HG03159 (cell line): ENCODE results near the gene CFAP97D1.
"Not testable (repeated sequence)": the region's sequence is repeated elsewhere in the genome, so short reads cannot be mapped to it uniquely, and the experiment has no call there.

Experiments used
- ATAC-seq: cut with Tn5 transposase; IDR thresholded peaks from one replicate; pipeline ENCODE4 v1.9.1; 2021; ENCODE audit warnings: mild to moderate bottlenecking, moderate library complexity; ENCODE audit not compliant: unreplicated experiment

The CFAP97D1 gene

GRCh38 chr17:43791589-43791988 lies 11.4 kb downstream of the CFAP97D1 start:
- no peak for ATAC-seq

- not testable (repeated sequence) for ATAC-seq
Measured at GRCh38 chr17:43792668-43793067, 12.4 kb downstream of the CFAP97D1 start.

- ATAC-seq: not testable (repeated sequence)
Measured at GRCh38 chr17:43798024-43798423, 17.8 kb downstream of the CFAP97D1 start.

- ATAC-seq: no peak
Measured at GRCh38 chr17:43799047-43799446, 18.8 kb downstream of the CFAP97D1 start.

- ATAC-seq: no peak
Measured at GRCh38 chr17:43800736-43801135, 20.5 kb downstream of the CFAP97D1 start.

GRCh38 chr17:43801844-43802243 lies 21.6 kb downstream of the CFAP97D1 start:
- ATAC-seq: no peak

GRCh38 chr17:43803758-43804157 lies 23.5 kb downstream of the CFAP97D1 start:
- no peak for ATAC-seq

- ATAC-seq: no peak
Measured at GRCh38 chr17:43805117-43805516, 24.9 kb downstream of the CFAP97D1 start.

- no peak for ATAC-seq
Measured at GRCh38 chr17:43808076-43808475, 27.8 kb downstream of the CFAP97D1 start.

- ATAC-seq: no peak
Measured at GRCh38 chr17:43809121-43809520, 28.9 kb downstream of the CFAP97D1 start.

- ATAC-seq: no peak
Measured at GRCh38 chr17:43810226-43810715, 30.0 kb downstream of the CFAP97D1 start.

GRCh38 chr17:43810823-43811222 lies 30.6 kb downstream of the CFAP97D1 start:
- no peak for ATAC-seq

GRCh38 chr17:43812396-43813265 lies 32.4 kb downstream of the CFAP97D1 start:
- no peak for ATAC-seq

- ATAC-seq: no peak
Measured at GRCh38 chr17:43813386-43813785, 33.2 kb downstream of the CFAP97D1 start.

- ATAC-seq: no peak
Measured at GRCh38 chr17:43814026-43814425, 33.8 kb downstream of the CFAP97D1 start.

GRCh38 chr17:43814714-43815113 lies 34.5 kb downstream of the CFAP97D1 start:
- ATAC-seq: no peak

GRCh38 chr17:43816336-43817320 lies 36.4 kb downstream of the CFAP97D1 start:
- ATAC-seq: no peak

GRCh38 chr17:43817826-43818225 lies 37.6 kb downstream of the CFAP97D1 start:
- no peak for ATAC-seq

- no peak for ATAC-seq
Measured at GRCh38 chr17:43818966-43819365, 38.7 kb downstream of the CFAP97D1 start.

GRCh38 chr17:43820759-43821158 lies 40.5 kb downstream of the CFAP97D1 start:
- ATAC-seq: no peak

GRCh38 chr17:43822570-43823190 lies 42.4 kb downstream of the CFAP97D1 start:
- no peak for ATAC-seq
